Omental fat pad (tissue), 4 donors: Measurements from ENCODE around the gene EDRF1. TPM values are rescaled to one million over a fixed set of nuclear protein-coding genes. Genes with fewer than 3 reads are reported as not detected.
"Not testable (repeated sequence)": the region's sequence is repeated elsewhere in the genome, so short reads cannot be mapped to it uniquely, and the experiment has no call there.

Experiments used
- ATAC-seq: fragments of 150-250 bp; one replicate; pipeline ENCODE4 v1.9.1; 2016; ENCODE audit warnings: mild to moderate bottlenecking, moderate library complexity; ENCODE audit not compliant: low FRiP score
- DNase-seq: peaks from one replicate; pipeline ENCODE4 v3.0.0-alpha.2; 2019; ENCODE audit warnings: low spot score
- total RNA-seq, 4 donors: library from RNA; depleted of rRNA; stranded (reverse); fragments of >200 nt; gene quantifications; one replicate each; pipeline ENCODE4 v1.1.0, GENCODE V29; 2016
- TF ChIP-seq, protein P1 (sequence below), 3 donors: fragments of 450-650 bp; IDR thresholded peaks; one replicate each; pipeline ENCODE4 v1.5.1; 2016 to 2017; ENCODE audit warnings: antibody characterized with exemption in 3 of 3, mild to moderate bottlenecking in 3 of 3, moderate library complexity in 2 of 3

EDRF1 gene
- total RNA-seq, 4 donors from 2014 or later, result 10.9 to 26.3 (median 22.1) TPM

DNA sequence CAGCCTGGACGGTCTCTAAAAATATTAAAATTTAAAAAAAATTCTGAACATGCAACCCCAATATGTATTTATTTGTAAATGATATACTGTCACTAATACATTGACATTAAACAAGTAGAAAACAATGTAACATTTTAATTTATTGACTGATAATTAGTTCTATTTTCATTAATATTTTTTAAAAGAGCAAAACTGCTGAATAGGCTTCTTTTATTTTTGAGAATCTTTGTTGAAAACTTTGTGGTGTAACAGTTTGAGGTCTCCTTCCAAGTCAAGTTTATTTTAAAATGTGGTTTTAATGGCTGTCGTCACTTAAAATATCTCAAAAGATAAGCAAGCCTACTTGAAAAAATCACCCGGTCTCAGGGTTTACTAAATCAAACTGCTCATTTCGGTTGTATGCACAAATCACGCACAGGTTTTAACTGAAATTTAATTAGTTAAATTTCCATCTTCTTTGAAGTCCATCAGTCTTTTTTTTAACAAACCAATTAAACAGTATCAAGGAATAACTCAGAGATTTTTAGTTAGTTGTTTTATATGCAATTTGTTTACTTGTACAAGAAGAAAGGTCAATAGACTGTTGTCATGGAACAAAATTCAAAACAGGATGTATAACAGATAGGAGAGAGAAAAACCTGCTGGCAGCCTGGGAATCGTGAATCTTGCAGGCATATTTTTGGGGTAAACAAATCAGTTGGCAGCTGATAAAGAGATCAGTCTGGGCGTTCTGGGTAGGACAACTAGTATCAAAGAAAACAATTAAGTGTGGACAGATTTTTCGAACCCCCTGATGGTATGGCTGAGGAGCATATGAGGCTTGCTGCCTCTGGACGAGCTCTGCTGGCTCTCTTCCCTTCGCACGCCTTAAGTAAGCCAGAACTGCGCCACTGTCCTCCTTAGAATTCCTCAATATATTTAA lies 9.7 kb upstream of the EDRF1 start:
- ATAC-seq (no peak), DNase-seq (no peak)
- TF ChIP-seq, protein P1, sequence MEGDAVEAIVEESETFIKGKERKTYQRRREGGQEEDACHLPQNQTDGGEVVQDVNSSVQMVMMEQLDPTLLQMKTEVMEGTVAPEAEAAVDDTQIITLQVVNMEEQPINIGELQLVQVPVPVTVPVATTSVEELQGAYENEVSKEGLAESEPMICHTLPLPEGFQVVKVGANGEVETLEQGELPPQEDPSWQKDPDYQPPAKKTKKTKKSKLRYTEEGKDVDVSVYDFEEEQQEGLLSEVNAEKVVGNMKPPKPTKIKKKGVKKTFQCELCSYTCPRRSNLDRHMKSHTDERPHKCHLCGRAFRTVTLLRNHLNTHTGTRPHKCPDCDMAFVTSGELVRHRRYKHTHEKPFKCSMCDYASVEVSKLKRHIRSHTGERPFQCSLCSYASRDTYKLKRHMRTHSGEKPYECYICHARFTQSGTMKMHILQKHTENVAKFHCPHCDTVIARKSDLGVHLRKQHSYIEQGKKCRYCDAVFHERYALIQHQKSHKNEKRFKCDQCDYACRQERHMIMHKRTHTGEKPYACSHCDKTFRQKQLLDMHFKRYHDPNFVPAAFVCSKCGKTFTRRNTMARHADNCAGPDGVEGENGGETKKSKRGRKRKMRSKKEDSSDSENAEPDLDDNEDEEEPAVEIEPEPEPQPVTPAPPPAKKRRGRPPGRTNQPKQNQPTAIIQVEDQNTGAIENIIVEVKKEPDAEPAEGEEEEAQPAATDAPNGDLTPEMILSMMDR (IDR thresholded peaks at IDR 0.05), result no peak

DNA sequence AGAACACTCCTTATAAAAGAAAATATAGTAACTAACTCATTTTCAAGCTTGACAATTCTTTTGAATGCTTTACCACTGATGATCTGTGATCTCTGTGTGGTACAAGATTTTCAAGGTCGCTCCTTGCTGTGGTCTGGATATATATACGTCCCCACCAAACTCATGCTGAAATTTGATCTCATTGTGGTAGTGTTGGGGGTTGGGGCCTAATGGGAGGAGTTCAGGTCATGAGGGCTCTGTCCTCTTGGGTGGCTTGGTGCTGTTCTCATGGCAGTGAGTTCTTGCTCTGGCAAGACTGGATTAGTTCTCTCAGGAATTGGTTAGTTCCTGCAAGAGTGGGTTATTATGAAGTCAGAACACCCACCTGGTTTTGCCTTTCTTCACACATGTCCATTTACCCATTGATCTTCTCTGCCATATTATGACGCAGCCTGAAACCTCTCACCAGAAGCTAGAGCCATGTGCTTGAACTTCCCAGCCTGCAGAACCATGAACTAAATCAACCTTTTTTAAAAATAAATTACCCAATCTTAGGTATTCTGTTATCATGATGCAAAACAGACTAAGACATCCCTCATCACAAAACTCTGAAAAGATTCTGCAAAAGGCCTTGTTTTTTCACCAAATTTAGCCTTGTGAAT lies 8.3 kb upstream of the EDRF1 start:
- TF ChIP-seq, protein P1 (IDR thresholded peaks at IDR 0.05), result no peak
- ATAC-seq (no peak), DNase-seq (no peak)

DNA sequence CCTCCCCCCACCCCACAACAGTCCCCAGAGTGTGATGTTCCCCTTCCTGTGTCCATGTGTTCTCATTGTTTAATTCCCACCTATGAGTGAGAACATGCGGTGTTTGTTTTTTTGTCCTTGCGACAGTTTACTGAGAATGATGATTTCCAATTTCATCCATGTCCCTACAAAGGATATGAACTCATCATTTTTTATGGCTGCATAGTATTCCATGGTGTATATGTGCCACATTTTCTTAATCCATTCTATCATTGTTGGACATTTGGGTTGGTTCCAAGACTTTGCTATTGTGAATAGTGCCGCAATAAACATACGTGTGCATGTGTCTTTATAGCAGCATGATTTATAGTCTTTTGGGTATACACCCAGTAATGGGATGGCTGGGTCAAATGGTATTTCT lies 4.8 kb upstream of the EDRF1 start:
- not testable (repeated sequence) for ATAC-seq, DNase-seq

DNA sequence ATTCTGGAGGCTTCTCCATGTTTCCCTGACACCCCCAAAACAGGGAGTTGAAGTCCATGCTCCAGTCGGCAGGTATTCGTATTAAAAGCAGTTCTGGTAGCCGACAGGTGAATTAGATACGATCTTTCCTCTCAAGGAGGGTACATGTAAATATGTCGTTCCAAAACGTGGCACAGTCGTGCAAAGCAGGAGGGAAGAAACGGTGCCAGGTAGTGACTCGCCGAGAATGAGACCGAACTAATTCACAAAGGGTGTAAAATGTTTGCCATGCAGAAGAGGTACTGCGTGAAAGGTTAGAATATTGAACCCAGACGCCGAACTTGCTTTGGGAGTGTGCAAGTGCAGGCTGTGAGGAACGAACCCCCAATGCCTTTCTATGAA lies 483 bp downstream of the EDRF1 start:
- TF ChIP-seq, protein P1 (IDR thresholded peaks at IDR 0.05), result no peak
- no peak for ATAC-seq
- DNase-seq, result no peak

DNA sequence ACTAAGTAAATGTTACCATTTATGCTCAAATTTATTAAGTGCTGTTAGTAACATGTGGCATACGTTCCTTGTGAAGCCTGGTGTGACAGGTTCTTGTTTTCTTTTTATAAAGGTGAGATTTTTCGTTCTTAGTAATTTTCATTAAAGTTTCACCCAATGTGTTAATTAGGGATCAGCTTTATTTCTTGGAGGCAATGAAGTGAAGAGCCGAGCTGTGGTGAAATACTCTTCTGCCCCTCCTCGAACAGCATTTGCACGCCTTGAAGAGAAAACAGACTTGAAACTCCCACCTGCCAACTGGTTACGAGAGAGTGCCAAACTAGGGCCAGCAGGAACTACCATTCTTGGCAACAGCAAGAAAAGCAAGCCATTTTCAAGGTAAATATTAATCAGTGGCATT lies 1.5 kb downstream of the EDRF1 start:
- no peak for DNase-seq
- ATAC-seq, result no peak
- TF ChIP-seq, protein P1 (IDR thresholded peaks at IDR 0.05), result no peak

DNA sequence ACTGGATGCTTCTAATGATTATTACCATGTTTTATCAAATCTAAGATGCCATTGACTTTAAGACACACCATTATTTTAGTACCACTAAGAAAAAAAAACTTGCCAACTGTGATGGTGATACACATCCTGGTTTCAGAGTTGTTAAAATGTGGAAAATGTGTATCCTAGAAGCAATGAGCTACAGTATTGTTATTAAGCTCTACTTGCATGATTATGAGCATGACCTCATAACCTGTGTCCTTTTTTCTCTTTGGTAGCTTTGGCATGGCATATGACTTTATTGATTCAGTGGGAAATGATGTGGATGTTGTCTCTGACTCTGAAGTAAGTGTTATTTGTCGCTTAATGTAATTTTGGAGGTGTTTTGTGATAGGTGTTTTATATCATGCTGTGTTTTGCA lies 3.3 kb downstream of the EDRF1 start:
- no peak for DNase-seq
- ATAC-seq, result no peak
- TF ChIP-seq, protein P1 (IDR thresholded peaks at IDR 0.05), result no peak

DNA sequence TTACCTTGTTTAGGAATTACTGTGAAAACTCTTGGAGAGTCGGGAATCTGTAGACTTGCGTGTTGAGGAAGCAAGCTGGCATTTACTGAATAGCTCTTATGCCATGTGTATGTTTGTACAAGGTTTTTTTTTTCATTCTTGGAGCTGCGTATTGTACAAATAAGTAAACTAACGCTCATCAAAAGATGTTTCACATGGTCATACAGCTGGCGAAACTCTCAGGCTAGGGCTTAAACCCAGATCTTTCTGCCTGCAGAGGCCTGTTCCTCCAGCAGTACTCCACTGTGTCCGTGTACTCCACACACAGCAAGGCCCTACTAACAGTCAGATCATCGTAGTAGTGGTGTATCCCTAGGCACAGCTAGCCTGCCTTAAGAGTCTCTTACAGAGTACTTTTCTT lies 7.4 kb downstream of the EDRF1 start:
- ATAC-seq (no peak), DNase-seq (no peak)
- TF ChIP-seq, protein P1 (IDR thresholded peaks at IDR 0.05), result no peak
